ENCODE results near the gene CCNL2.
"Not testable (repeated sequence)": the region's sequence is repeated elsewhere in the genome, so short reads cannot be mapped to it uniquely, and the experiment has no call there.

CCNL2 gene

DNA sequence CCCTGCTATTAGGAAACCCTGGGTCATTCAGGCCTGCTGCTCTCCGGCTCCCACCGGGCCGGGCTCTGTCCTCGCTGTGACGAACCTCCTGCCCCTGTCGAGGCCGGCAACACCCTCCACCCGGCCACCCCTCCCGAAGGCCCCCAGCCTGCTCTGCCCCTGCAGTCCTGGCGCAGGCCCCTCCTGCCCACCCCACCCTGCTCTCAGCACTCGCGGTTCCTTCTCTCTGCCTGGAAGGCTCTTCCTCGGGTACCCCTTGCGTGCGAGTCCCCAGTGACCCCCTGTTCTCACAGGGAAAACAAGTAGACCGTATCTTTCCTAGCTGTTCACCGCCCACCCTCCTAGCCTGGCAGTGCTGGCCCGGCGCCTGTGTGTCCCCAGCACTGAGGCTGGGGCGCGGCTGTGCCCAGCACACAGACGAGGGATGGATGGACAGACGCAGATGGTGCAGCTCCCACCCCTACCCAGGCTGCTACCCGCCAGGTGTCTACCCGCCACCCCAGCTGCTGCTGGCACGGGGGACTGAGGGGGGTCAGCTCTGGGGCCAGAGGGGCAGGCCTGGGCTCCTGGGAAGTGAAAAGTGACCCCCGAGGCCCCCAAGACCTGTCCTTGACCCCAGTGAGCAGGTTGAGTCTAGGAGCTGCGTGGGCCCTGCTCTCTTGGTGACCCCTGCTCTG is 33.3 kb upstream of the CCNL2 start:
- no peak for DNase-seq

DNA sequence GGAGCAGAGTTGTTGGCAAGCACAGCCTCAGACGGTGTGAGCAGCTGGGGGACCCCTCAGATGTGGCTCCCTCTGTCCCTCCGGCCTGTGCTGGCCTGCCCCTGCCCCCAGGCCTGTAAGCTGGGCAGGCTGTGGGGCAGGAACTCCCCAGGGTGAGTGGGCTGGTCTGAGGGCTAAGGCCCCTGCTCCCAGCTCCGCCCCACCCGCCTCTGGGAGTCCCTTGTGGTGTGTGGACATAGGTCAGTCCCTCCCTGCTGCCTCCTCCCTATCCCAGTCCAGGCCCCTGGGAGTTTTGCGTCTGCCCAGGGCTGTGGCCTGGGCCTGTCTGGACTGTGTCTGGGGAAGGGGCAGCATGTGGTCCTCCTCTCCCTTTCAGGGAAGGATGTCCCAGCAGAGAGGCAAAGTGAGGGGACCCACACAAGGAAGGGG is 32.7 kb upstream of the CCNL2 start:
- no peak for DNase-seq

DNA sequence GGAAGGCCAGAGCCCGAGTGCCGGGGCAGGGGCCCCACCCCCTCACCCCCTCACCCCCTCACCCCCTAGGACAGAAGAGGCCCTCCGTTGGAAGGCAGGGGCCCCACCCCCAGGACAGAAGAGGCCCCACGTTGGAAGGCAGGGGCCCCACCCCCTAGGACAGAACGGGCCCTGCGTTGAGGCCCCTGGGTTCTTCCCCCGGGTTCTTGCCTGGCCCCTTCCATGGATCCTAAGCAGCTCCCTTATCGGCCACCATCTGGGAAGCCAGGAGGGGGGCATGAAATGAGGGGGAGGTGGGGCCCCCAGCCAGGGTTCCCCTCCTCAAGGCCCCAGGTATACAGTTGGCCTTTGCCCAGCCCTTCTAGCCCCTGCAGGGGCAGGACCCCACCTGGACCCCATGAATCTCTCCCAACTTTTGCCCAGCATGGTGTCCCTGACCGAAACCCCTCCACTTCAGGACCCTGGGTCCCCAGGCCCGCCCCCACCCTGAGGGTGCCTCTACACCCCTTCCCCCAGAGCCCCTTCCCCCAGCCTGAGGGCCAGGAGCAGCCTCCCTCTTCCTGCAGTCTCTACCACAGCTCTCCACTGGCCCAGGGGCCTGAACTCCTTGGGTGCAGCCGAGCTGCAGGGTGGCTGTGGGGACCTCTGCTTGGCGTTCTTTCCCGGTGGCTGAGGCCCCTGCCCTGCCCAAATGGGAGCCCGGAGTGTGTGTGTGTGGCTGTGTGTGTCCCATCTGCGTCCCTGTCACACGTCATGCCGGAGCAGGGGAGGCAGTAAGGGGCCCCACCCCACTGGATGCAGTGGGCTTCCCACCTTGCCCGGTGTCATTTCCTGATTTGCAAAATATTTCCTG is 32.1 kb upstream of the CCNL2 start:
- DNase-seq, result no peak

DNA sequence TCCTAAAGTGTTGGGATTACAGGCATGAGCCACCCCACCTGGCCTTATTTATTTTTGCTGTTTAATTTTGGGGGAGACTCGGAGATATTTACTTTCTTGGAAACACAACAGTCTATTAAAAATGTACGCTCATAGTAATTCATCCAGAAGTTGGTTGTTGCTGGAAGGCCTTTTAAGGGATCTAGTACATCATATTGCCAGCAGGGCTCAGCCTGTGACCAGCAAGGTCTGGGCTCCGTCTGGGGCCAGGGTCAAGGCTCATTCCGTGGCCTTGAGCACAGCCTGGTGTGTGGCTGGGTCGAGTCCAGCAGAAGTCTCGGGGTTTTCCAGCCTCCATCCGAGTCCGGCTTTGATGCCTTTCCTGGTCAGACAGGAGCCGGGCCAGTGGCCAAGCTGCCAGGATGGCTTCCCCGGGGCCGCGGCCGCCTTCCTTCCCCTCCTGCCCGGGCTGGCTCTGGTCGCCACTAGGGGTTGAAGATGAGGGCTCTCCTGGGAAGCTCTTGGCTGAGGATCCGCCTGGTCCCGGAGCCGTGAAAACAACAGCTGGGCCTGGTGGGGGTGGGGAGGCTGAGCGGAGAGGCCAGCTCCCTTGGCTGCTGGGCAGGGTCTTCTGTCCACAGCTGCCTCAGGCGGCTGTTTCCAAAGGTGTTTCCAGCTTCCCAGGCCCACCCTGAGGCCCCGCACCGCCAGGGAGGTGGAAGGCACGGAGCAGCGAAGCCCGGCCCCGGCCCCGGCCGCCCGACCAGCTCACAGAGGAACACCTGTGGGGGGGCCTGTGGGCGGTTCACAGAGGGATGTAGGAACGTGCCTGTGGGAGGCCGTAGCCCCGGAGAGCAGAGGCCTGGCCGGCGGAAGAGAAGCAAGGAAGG is 31.2 kb upstream of the CCNL2 start:
- no peak for DNase-seq

DNA sequence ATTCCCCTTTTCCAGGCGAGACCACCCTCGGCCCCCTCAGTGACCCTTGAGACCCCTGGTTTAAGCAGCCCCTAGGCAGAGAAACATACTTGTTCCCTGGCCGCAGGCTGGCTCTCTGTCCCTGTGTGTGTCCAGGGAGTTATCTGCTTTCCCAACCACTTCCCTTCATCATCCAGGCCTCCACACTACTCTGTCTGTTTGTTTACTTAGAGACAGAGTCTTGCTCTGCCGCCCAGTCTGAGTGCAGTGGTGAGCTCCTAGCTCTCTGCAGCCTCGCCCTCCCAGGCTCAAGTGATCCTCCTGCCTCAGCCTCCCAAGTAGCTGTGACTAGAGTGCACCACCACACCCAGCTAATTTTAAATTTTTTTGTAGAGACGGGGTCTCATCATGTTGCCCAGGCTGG is 30.5 kb upstream of the CCNL2 start:
- DNase-seq, result no peak

DNA sequence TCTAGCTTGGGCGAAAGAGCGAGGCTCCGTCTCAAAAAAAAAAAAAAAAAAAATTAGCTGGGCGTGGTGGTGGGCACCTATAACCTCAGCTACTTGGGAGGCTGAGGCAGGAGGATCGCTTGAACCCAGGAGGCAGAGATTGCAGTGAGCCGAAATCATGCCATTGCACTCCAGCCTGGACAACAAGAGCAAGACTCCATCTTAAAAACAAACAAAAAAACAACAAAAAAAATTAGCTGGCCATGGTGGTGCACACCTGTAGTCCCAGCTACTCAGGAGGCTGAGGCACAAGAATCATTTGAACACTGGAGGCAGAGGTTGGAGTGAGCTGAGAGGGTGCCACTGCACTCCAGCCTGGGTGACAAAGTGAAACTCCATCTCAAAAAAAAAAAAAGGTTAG is 29.8 kb upstream of the CCNL2 start:
- not testable (repeated sequence) for DNase-seq

DNA sequence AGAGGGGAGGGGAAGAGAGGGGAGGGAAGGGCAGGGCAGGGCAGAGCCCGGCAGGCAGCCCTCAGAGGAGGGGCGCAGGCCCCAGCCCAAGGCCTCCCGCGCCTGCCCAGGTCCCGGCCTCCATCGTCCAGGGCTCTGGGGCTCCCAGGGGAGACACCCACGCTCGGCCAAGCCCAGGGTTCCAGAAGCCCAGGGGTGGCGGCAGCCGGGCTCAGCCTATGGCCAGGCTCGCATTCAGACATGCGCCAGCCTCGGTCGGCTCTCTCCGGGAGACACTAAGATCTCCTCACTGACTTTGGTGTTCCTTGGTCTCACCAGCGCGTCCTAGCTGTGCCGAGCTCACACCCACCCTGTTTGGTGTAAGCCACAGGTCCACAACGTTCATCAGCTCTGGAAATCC is 29.0 kb upstream of the CCNL2 start:
- no peak for DNase-seq

DNA sequence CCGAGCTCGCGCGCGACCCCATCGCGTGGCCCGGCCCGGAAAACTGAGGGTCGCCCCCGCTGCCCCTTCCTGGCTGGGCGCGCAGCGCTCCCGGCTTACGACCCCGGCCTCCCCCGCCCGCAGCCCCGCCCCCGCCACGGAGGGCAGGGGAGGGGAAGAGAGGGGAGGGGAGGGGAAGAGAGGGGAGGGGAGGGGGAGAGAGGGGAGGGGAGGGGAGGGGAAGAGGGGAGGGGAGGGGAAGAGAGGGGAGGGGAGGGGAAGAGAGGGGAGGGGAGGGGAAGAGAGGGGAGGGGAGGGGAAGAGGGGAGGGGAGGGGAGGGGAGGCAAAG is 28.6 kb upstream of the CCNL2 start:
- no peak for DNase-seq

DNA sequence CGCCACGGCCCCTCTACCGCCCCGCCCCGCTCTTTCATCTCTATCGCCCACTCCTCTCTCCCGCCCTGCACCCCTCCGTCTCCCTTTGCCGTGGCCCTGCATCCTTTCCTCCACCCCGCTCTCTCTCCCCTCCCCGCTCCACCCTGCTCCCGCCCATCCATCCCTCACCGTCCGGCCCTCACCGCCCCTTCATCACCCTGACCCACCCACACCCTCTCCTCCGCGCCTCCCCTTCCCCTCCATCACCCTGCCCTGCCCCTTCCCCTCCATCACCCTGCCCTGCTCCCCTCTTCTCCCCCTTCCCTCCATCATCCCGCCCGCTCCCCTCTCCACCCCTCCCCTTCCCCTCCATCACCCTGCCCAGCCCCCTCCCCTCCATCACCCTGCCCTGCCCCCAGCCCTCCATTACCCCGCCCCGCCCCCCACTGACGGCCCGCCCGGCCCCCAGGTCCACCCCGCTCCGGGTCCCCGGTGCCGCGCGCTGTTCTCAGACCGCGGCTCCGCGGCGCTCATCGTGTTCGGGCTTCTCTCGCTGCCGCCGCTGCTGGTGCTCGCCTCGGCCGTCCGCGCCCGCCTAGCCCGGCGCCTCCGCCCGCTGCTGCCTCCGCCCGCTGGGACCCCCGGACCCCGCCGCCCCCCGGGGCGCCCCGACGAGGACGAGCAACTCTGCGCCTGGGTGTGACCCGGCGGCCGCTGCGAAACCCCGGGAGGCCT is 28.1 kb upstream of the CCNL2 start:
- DNase-seq, result peak; percentile 13

DNA sequence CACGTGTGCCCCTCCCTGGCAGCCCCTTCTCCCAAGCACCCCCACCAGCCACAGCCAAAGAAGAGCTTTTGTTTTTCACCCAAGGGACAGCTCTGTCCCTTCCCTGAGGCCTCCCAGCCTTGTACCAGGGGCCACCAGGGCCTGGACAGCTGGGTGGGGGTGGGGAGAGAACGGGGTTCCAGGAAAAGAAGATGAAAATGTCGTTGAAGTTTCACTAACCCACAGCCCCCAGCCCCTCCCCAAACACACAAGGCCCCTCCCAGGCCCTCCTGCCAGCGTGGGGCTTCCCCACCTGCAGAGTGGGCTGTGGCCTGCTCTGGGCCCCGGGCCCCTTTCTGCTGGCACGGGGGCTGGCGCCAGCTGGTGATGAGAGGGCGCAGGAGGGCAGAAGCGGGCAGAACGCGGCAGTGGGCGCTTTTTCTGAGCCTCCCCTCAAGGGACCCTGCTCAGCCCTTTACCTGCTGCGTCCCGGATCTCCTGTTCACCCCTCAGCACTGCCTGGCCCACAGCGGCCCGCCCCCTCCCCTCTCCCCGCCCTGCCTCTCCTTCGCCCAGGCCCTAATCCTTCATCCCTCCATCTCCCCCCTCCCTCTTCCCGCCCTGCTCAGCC is 27.5 kb upstream of the CCNL2 start:
- no peak for DNase-seq

DNA sequence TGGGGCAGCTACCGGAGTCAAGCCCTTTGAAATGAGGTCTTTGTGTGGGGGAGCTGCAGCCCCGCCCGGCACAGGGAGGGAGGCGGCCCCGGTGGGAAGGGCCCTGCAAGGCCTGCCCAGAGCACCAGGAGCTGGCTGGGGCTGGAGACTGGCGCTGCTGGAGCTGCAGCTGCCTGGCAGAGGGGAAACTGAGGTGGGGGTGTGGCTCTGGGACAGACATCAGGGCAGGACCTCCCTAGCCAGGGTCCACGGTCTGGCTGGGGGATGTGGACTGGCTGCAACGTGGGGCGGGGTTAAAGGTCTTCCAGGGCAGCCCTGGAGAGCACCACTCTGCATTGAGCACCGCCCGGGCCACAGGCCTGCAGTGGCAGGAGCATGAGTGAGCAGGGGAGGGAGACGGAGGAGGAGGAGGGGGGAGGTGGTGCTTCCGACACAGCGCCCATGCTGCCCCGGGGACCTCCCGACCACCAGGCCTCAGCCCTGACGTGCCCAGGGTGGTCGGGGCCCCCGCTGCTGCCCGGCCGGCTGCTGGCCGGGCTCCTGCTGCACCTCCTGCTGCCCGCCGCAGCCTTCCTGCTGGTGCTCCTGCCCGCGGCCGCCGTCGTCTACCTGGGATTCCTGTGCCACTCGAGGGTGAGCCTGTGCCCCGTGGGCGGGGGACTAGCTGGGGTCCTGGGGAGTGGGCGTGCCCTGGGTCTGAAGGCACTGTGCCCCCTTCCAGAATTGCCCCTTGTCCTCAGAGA is 26.8 kb upstream of the CCNL2 start:
- no peak for DNase-seq

DNA sequence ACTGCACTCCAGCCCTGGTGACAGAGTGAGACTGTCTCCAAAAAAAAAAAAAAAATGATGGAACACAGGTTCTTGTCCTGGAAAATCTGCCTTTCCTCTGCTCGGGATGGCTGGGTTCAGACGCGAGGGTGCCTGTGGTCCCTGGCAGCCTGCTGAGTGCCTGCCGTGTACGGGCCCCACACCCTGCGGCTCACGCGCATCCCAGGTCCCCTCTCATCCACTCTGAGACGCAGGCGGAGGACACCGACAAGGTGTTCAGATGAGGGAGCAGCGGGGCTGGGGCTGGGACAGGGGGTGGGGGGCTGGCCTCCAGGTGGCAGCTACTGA is 26.3 kb upstream of the CCNL2 start:
- no peak for DNase-seq

DNA sequence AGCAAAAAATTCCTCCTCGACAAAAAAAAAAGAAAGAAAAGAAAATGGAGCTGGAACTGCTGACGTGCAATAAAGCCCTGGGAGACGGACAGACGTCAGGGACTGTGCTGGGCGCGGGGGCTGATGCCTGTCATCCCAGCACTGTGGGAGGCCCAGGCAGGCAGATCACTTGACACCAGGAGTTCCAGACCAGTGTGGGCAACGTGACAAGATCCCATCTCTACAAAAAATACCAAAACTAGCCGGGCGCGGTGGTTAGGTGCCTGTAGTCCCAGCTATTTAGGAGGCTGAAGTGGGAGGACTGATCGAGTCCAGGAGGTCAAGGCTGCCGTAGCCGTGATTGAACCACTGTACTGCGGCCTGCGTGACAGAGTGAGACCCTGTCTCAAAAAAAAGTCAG is 25.6 kb upstream of the CCNL2 start:
- no peak for DNase-seq

DNA sequence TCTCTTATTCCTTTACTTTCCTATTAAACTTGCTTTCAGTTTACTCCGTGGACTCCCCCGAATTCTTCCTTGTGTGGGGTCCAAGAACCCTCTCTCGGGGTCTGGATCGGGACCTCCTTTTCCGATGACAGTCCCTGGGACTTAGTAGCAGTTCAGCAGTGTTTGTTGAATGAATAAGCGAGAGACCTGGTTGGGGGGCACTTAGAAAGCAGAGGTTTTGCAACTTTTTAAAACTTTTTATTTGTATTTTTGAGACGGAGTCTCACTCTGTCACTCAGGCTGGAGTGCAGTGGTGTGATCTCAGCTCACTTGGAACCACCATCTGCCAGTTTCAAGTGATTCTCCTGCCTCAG is 24.1 kb upstream of the CCNL2 start:
- DNase-seq, result no peak

DNA sequence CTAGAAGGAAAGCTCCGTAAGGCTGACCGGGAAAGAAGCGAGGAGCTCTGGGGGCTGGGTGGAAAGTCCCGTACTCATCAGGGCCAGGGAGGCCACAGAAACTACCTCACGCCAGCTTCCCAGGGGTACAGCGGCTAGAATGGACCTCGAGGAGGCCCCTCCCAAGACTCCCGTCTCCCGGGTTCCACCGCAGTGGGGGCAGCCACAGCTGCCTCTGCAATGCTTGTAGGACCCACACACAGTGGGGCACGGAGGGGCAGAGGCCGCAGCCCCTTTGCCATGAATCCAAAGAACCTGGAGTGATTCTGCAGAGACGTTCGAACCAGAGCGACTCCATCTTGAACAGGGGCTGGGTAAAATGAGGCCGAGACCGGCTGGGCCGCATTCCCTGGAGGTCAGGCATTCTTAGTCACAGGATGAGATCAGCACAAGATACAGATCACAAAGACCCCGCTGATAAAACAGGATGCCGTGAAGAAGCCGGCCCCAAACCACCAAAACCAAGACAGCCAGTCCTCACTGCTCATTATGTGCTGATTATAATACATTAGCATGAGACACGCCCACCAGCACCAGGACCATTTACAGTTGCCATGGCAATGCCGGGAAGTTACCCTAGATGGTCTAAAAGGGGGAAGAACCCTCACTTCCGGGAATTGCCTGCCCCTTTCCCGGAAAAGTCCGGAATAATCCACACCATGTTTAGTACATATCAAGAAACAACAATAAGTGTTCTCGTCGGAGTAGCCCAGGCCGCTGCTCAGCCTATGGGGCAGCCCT is 23.5 kb upstream of the CCNL2 start:
- no peak for DNase-seq

DNA sequence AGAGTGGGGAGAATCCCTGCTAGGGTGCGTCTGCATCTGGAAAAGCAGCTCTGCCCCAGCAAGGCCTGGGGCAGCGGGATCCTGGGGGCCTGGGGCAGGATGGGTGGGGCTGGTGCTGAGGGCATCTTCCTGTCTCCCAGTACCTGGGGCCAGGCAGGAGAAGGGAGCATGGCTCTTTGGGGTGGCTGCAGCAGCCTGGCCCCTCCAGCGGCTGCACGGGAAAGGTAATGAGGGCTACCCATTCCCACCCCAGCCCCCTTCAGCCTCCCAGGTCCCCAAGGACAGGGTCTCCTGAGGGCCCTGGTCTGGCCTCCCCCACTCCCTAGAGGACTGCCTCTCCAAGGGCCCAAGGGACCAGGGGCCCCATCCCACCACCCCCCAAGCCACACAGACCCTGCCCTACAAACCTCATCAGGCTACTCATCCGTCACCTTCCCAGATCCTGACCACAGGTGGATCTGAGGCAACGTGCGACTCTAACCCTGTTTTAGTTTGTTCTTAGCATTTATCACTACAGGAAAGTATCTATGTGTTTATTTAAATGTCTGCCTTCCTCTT is 22.9 kb upstream of the CCNL2 start:
- no peak for DNase-seq

DNA sequence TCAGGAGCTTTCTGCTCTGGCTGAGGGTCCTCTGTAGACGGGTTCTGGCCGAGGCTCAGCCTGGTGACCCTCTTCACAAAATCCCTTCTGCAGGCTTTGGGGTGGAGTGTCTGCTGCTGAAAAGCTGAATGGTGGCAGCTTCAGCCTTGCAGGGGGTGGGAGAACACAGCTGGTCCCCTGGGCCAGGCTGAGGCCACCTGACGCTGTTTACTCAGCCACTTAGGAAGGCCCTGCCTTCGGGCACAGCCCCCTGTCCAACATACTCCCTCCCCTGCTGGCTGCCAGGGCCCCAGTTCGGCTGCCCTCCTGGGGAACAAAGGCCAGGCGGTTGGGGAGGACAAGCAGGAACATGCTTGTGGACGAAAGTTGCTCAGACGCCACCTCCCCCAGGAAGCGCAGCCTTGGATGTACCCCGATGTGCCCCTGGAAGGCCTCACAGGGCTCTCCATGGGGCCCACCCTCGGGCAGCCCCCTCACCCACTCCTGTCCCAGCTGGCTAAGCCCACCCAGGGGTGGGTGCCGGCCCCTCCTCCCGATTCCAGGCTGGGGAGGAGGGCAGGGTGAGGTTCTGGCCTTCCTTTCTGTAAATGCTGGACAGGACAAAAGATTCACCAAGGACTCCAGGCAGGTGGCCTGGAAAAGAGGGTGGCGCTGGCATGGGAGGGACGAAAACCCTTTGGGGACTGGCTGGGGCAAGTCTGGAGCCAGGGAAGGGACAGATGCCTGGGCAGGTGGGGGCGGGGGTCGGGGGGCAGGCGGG is 22.2 kb upstream of the CCNL2 start, which contains the start of gene ANKRD65:
ANKRD65 (minus strand) TSS at position 130 of the 760 bp plus-strand sequence. CDS start 271 bp downstream, outside the sequence.
- DNase-seq, result peak; percentile 94

DNA sequence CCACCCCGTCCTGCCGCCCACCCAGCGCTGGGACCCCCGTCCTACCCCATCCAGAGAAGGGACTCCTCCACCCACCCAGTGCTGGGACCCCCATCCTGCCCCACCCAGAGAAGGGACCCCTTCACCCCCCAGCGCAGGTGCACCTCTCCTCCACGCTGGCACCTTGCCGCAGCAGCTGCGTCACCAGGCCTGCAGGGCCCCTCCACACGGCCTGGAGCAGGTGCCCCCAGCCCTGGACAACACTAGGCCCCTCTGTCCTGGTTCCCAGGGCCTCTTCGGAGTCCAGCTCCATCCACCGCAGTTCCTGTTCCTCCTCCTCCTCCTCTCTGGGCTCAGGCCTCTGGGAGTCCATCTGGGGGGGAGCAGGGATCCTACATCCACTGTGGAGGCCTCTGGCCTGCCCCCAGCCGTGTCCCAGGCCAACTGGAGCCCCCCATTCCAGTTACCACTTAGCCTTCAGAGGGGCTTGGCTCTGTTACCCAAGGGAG is 21.6 kb upstream of the CCNL2 start:
- DNase-seq, result peak; percentile 46

DNA sequence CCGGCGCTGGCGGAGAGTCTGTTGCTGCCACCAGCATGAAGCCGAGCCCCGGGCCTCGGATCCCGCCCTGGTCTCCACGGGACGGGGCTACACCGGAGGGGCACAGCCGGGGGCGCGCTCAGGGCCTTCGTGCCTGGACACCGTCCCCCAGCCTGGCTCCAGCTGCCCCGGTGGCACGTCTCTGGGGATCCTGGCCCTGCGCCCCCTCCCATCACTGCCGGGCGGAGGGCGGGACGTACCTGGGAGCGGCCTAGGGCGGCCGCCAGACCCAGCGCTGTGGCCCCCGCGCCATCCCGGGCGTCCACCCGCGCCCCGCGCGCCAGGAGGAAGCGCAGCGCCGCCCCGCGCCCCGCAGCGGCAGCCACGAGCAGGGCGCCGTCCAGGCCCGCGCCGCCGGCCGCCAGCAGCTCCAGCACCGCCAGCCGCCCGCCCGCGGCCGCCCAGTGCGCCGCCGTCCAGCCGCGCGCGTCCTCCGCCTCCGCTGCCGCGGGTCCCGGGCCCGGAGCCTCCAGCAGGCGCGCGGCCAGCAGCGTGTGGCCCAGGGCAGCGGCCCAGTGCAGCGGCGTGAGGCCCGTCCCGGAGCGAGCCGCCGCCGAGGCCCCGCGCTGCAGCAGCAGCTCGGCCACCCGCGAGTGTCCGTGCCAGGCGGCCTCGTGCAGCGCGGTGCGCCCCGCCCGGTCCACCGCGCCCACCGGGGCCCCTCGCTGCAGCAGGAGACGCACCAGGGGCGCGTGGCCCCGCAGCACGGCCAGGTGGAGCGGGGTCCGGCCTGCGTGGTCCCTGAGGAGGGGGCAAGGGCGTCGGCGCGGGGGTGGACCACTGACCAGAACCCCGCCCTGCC is 20.9 kb upstream of the CCNL2 start:
- DNase-seq, result no peak
